ENCODE results near the gene GMDS.

Gene GMDS

DNA sequence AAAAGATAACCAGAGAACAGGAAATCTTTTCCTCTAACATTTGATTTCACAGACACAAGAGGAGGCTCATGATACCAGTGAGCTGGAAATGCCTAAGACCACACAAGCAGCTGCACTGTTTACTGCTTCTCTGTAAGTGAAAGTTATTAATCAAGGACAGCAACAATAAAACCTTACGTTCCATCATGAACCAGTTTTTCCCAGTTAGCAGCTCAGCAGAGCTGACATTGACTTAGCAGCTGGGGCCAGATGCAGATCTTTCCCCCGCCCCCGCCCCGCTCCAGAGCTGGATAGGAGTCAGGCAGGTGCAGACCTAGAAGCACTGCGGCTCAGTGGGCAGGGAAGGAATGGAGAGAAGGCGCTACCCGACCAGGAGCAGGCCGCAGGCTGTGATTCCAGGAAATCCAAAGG lies 275.2 kb downstream of the GMDS start:
- TF ChIP-seq ESRRG (CRISPR knock-in tag; IDR thresholded peaks at IDR 0.05): no peak
- no peak for ATAC-seq

DNA sequence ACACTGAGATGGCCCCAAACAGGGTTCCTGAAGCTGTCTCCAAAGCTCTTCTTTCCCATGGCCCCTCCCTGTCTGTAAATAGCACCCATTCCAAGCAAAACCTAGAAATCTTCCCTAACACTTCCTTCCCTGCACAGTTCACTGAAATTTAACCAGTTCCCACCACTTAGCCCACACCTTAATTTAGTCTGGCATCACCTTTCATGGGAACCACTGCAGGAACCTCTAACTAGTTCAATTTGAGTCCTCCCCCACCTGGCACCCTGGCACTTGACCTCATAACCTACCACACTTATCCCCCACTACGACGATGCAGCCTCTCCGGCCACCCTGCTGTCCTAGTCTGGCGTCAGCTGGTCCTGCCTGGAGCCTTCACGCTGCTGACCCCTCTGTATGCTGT lies 278.7 kb downstream of the GMDS start:
- TF ChIP-seq, protein P1, sequence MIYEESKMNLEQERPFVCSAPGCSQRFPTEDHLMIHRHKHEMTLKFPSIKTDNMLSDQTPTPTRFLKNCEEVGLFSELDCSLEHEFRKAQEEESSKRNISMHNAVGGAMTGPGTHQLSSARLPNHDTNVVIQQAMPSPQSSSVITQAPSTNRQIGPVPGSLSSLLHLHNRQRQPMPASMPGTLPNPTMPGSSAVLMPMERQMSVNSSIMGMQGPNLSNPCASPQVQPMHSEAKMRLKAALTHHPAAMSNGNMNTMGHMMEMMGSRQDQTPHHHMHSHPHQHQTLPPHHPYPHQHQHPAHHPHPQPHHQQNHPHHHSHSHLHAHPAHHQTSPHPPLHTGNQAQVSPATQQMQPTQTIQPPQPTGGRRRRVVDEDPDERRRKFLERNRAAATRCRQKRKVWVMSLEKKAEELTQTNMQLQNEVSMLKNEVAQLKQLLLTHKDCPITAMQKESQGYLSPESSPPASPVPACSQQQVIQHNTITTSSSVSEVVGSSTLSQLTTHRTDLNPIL (CRISPR knock-in tag; IDR thresholded peaks at IDR 0.05; ENCODE audit: low read depth): no peak
- TF ChIP-seq, protein P2, sequence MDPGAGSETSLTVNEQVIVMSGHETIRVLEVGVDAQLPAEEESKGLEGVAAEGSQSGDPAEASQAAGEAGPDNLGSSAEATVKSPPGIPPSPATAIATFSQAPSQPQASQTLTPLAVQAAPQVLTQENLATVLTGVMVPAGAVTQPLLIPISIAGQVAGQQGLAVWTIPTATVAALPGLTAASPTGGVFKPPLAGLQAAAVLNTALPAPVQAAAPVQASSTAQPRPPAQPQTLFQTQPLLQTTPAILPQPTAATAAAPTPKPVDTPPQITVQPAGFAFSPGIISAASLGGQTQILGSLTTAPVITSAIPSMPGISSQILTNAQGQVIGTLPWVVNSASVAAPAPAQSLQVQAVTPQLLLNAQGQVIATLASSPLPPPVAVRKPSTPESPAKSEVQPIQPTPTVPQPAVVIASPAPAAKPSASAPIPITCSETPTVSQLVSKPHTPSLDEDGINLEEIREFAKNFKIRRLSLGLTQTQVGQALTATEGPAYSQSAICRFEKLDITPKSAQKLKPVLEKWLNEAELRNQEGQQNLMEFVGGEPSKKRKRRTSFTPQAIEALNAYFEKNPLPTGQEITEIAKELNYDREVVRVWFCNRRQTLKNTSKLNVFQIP (CRISPR knock-in tag; IDR thresholded peaks at IDR 0.05; ENCODE audit: borderline replicate concordance, low read depth): no peak
- TF ChIP-seq PPARA (CRISPR knock-in tag; IDR thresholded peaks at IDR 0.05; ENCODE audit: borderline replicate concordance) (no peak), OSR1 (CRISPR knock-in tag; IDR thresholded peaks at IDR 0.05) (no peak), SNAI2 (CRISPR knock-in tag; IDR thresholded peaks at IDR 0.05) (no peak), ARNTL (CRISPR knock-in tag; IDR thresholded peaks at IDR 0.05; ENCODE audit: borderline replicate concordance, low read depth) (no peak), TOX (CRISPR knock-in tag; IDR thresholded peaks at IDR 0.05; ENCODE audit: borderline replicate concordance) (no peak)
- TF ChIP-seq, protein P3, sequence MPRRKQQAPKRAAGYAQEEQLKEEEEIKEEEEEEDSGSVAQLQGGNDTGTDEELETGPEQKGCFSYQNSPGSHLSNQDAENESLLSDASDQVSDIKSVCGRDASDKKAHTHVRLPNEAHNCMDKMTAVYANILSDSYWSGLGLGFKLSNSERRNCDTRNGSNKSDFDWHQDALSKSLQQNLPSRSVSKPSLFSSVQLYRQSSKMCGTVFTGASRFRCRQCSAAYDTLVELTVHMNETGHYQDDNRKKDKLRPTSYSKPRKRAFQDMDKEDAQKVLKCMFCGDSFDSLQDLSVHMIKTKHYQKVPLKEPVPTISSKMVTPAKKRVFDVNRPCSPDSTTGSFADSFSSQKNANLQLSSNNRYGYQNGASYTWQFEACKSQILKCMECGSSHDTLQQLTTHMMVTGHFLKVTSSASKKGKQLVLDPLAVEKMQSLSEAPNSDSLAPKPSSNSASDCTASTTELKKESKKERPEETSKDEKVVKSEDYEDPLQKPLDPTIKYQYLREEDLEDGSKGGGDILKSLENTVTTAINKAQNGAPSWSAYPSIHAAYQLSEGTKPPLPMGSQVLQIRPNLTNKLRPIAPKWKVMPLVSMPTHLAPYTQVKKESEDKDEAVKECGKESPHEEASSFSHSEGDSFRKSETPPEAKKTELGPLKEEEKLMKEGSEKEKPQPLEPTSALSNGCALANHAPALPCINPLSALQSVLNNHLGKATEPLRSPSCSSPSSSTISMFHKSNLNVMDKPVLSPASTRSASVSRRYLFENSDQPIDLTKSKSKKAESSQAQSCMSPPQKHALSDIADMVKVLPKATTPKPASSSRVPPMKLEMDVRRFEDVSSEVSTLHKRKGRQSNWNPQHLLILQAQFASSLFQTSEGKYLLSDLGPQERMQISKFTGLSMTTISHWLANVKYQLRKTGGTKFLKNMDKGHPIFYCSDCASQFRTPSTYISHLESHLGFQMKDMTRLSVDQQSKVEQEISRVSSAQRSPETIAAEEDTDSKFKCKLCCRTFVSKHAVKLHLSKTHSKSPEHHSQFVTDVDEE (CRISPR knock-in tag; IDR thresholded peaks at IDR 0.05): no peak
- no peak for ATAC-seq

DNA sequence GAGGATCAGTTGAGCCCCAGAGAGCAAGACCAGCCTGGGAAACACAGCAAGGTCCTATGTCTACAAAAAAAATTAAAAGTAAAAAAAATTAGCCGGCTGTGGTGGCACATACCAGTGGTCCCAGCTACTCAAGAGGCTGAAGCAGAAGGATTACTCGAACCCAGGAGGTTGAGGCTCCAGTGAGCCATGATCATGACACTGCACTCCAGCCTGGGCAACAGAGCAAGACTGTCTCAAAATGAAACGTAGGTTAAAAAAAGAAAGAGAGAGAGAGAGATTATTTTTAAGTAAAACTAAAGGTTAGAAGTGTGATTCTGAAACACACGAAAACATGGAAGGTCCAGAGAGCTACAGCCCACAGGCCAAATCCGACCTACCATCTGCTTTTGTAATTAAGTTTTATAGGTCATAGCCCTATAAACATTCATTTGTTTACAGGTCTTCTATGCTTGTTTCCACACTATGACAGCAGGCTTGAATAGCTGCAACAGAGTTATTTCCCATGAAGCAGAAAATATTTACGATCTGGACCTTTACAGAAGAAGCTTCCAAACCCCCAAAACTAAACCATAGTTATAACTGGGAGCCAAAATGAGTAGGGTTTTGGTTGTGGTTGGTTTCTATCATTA lies 279.7 kb downstream of the GMDS start:
- ATAC-seq: no peak
- no peak for TF ChIP-seq GLIS3 (CRISPR knock-in tag; IDR thresholded peaks at IDR 0.05)
- TF ChIP-seq PPARA (CRISPR knock-in tag; IDR thresholded peaks at IDR 0.05; ENCODE audit: borderline replicate concordance): no peak

DNA sequence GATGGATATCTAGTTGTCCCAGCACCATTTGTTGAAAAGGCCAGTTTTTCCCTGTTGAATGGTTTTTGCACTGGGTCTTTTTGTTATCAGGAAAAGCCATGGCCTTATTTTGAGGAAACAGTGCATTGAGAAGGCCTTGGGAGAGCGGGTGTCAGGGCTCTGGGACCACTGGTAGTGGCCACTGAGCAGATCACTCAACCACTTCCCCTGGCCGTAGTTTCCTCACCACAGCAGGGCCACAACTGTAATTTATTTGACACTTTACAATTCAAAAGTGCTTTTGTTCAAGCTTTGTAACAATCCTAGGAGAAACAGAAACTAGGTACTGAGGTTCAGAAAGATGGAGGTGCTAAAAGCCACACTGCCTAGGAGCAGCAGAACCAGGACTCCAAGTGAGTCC lies 281.8 kb downstream of the GMDS start:
- TF ChIP-seq ZFP3 (CRISPR knock-in tag; IDR thresholded peaks at IDR 0.05) (no peak), OSR1 (CRISPR knock-in tag; IDR thresholded peaks at IDR 0.05) (no peak), ZNF8 (CRISPR knock-in tag; IDR thresholded peaks at IDR 0.05) (no peak), ARNTL (CRISPR knock-in tag; IDR thresholded peaks at IDR 0.05; ENCODE audit: borderline replicate concordance, low read depth) (no peak), CSDC2 (CRISPR knock-in tag; IDR thresholded peaks at IDR 0.05) (no peak), ESRRG (CRISPR knock-in tag; IDR thresholded peaks at IDR 0.05) (no peak), ZFP30 (CRISPR knock-in tag; IDR thresholded peaks at IDR 0.05) (no peak), PPARA (CRISPR knock-in tag; IDR thresholded peaks at IDR 0.05; ENCODE audit: borderline replicate concordance) (no peak)
- TF ChIP-seq, protein P1 (CRISPR knock-in tag; IDR thresholded peaks at IDR 0.05; ENCODE audit: low read depth): no peak
- TF ChIP-seq, protein P2 (CRISPR knock-in tag; IDR thresholded peaks at IDR 0.05; ENCODE audit: borderline replicate concordance, low read depth): no peak
- TF ChIP-seq, protein P4, sequence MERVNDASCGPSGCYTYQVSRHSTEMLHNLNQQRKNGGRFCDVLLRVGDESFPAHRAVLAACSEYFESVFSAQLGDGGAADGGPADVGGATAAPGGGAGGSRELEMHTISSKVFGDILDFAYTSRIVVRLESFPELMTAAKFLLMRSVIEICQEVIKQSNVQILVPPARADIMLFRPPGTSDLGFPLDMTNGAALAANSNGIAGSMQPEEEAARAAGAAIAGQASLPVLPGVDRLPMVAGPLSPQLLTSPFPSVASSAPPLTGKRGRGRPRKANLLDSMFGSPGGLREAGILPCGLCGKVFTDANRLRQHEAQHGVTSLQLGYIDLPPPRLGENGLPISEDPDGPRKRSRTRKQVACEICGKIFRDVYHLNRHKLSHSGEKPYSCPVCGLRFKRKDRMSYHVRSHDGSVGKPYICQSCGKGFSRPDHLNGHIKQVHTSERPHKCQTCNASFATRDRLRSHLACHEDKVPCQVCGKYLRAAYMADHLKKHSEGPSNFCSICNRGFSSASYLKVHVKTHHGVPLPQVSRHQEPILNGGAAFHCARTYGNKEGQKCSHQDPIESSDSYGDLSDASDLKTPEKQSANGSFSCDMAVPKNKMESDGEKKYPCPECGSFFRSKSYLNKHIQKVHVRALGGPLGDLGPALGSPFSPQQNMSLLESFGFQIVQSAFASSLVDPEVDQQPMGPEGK (CRISPR knock-in tag; IDR thresholded peaks at IDR 0.05; ENCODE audit: borderline replicate concordance): no peak
- no peak for ATAC-seq

All from SK-N-SH treated with all-trans-retinoic acid at 6 μM for 48 hours (cell line).